Epithelial cell of alveolus of lung (primary cell): ENCODE measurements around the gene ZNF292. TPM values are rescaled to one million over a fixed set of nuclear protein-coding genes. Genes with fewer than 3 reads are reported as not detected.

Experiments
- total RNA-seq: library from RNA; depleted of rRNA; stranded (reverse); fragments of >200 nt; gene quantifications from 2 replicates; pipeline ENCODE4 v1.2.1, GENCODE V29; 2015

ZNF292 gene
- total RNA-seq: 15.6 and 31.2 TPM in 2 replicates

GRCh38 chr6:87154993-87155841 lies at the start of gene ZNF292:
Gene ZNF292, plus strand, starts transcription at chr6:87155565. Its CDS starts 27 bp downstream, at chr6:87155592.

Other genes starting within 250 kb of the ZNF292 start
- not detected in 2 replicates for gene HTR1E, start 218.0 kb upstream of the ZNF292 start, total RNA-seq
- not detected in 2 replicates for gene CGA, start 60.5 kb upstream of the ZNF292 start, total RNA-seq
- gene SMIM8, start 167.0 kb downstream of the ZNF292 start, total RNA-seq: 3.5 and 8.4 TPM in 2 replicates
- not detected in 2 replicates for gene GJB7, start 173.7 kb downstream of the ZNF292 start, total RNA-seq
- 0.13 and 0.88 TPM in 2 replicates for gene C6orf163, start 189.2 kb downstream of the ZNF292 start, total RNA-seq